ENCODE data around the gene MXD4.

GRCh38 chr4:2264481-2265041, 2.7 kb upstream of the MXD4 start:
- TF ChIP-seq CTCF (IDR thresholded peaks at IDR 0.05; ENCODE audit: low read length) (no peak), EZH2 (optimal IDR thresholded peaks at IDR 0.05; ENCODE audit: low read depth, low read length) (no peak), EZH2phosphoT487 (IDR thresholded peaks at IDR 0.05; ENCODE audit: low read length) (no peak)

Measured in MM.1S (cell line).